ENCODE results near the gene AP1S1. TPM values are rescaled to one million over a fixed set of nuclear protein-coding genes. Genes with fewer than 3 reads are reported as not detected.

Gene AP1S1
- total and polyA plus RNA-seq, 9 of the 15 experiments (the other 6 are each of a cell fraction or from before 2014, with no cell fraction given) = 4.4 to 149 (median 89.4) TPM

GRCh38 chr7:101138213-101138870 is 15.9 kb upstream of the AP1S1 start (continued):
- peak; percentile 66 for TF ChIP-seq SMC3 (conservative IDR thresholded peaks at IDR 0.05; ENCODE audit: insufficient read depth, low read depth, low read length)
- 0 out of 2 replicates have a peak, but pooled peaks have one; percentile 59 for TF ChIP-seq ZNF830 (CRISPR knock-in tag; IDR thresholded peaks at IDR 0.05)
- TF ChIP-seq CREB1 (IDR thresholded peaks at IDR 0.05) = peak; percentile 82
- peak; percentile 85 for TF ChIP-seq CREB1 (CRISPR knock-in tag; IDR thresholded peaks at IDR 0.05)
- peak; percentile 60 for TF ChIP-seq NFE2 (IDR thresholded peaks at IDR 0.05; ENCODE audit: low read depth)
- peak; percentile 70; the same call in 1 of the 2 replicates for TF ChIP-seq ADNP (tag; IDR thresholded peaks at IDR 0.05)
- TF ChIP-seq ZEB2 (IDR thresholded peaks at IDR 0.05) = peak; percentile 77
- no peak for TF ChIP-seq ZNF280A (IDR thresholded peaks at IDR 0.05; ENCODE audit: low read depth, partially characterized antibody)
- no peak for TF ChIP-seq ZNF507 (tag; conservative IDR thresholded peaks at IDR 0.05)
- TF ChIP-seq NFATC3 (IDR thresholded peaks at IDR 0.05) = no peak
- peak; percentile 64 for TF ChIP-seq TFAP4 (CRISPR knock-in tag; IDR thresholded peaks at IDR 0.05; ENCODE audit: borderline replicate concordance)
- TF ChIP-seq ZNF347 (CRISPR knock-in tag; IDR thresholded peaks at IDR 0.05; ENCODE audit: low read depth) = no peak
- TF ChIP-seq MCM2 (IDR thresholded peaks at IDR 0.05; ENCODE audit: low read depth) = no peak
- no peak for TF ChIP-seq PURB (CRISPR knock-in tag; IDR thresholded peaks at IDR 0.05; ENCODE audit: low read depth)
- peak; percentile 94 for TF ChIP-seq MTA3 (IDR thresholded peaks at IDR 0.05; ENCODE audit: borderline replicate concordance)
- no peak for TF ChIP-seq NR1H2 (CRISPR knock-in tag; IDR thresholded peaks at IDR 0.05)
- no peak for TF ChIP-seq CCAR2 (IDR thresholded peaks at IDR 0.05; ENCODE audit: low read depth, low read length)
- no peak for TF ChIP-seq ZBED1 (IDR thresholded peaks at IDR 0.05)
- TF ChIP-seq ARID4B (CRISPR knock-in tag; IDR thresholded peaks at IDR 0.05) = no peak
- TF ChIP-seq CBFA2T2 (conservative IDR thresholded peaks at IDR 0.05) = peak; percentile 70
- no peak for TF ChIP-seq FOXA3 (CRISPR knock-in tag; conservative IDR thresholded peaks at IDR 0.05 in 1 of 2, IDR thresholded peaks at IDR 0.05 in 1 of 2)
